ENCODE results near the gene LHFPL2.
A peak's percentile ranks its signal among the peaks of the same experiment; 100 is the strongest.
"Not testable (repeated sequence)": the region's sequence is repeated elsewhere in the genome, so short reads cannot be mapped to it uniquely, and the experiment has no call there.

LHFPL2 gene

GRCh38 chr5:78648359-78649210 lies at the start of gene LHFPL2:
Gene LHFPL2, minus strand, starts transcription at chr5:78648772. Its CDS starts 138,559 bp downstream, at chr5:78510213.
- DNase-seq (ENCODE audit: low read depth, low spot score), result peak; percentile 91

DNA sequence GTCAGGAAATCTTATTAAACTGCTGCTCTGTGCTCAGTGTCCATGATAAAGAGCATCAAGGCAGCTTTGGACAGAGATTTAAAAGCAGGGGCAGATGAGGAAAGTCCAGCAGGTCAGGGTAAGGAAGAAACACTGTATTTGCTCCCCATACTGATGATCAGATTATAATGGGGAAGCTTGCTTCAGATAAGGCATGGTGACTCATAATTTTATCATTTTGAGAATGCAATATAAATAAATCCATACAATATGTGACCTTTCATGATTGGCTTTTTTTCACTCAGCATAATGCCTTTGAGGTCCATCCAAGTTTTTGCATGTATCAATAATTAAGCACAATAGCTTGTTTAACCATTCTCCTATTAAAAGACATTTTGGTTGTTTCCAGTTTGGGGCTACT lies 48.1 kb upstream of the LHFPL2 start:
- no peak for DNase-seq (ENCODE audit: low read depth, low spot score)

- DNase-seq (ENCODE audit: low read depth, low spot score), result not testable (repeated sequence)
These were observed 47.5 kb upstream of the LHFPL2 start for GRCh38 chr5:78696052-78696451.

GRCh38 chr5:78693339-78693738 lies 44.8 kb upstream of the LHFPL2 start:
- DNase-seq (ENCODE audit: low read depth, low spot score), result no peak

DNA sequence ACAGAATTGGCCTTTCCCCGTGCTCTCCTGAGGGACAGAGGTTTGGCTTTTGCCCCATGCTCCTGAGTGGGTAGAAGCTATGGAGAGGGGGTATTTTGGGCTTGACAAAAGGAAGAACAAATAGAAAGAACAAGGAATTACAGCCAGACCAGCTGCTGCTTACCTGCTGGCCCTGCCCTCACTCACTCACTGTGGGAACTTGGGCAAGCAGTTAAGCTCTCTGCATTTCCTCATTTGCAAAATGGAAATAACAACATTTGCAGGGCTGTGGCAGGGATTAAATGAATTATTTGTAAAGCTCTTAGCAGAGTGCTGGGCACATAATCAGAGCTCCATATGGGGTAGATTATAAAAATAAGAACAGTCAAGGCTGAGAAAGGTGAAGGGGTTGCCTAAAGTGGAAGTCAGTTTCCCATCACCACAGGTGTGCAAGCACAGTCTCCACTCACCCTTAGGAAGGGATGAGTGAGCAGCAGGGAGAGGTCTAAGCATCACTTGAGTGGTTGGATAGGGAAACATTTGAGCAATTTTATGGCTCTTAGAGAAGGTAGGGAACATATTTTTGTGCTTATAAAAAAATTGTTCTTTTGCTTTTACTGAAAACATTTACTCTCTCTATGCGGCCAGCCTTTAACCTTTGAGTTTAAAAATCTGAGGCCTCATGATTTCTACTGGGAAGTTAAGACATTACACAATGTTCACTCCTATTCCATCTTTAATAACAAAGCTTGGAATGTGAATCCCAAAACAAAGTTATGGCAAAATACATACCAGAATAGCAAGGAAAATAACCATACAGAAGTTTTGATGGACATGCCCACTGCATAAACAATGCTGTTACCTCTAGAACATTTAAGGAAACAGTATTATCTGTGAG lies 42.8 kb upstream of the LHFPL2 start:
- DNase-seq (ENCODE audit: low read depth, low spot score), result no peak

GRCh38 chr5:78690253-78690972 lies 41.8 kb upstream of the LHFPL2 start:
- DNase-seq (ENCODE audit: low read depth, low spot score), result no peak

DNA sequence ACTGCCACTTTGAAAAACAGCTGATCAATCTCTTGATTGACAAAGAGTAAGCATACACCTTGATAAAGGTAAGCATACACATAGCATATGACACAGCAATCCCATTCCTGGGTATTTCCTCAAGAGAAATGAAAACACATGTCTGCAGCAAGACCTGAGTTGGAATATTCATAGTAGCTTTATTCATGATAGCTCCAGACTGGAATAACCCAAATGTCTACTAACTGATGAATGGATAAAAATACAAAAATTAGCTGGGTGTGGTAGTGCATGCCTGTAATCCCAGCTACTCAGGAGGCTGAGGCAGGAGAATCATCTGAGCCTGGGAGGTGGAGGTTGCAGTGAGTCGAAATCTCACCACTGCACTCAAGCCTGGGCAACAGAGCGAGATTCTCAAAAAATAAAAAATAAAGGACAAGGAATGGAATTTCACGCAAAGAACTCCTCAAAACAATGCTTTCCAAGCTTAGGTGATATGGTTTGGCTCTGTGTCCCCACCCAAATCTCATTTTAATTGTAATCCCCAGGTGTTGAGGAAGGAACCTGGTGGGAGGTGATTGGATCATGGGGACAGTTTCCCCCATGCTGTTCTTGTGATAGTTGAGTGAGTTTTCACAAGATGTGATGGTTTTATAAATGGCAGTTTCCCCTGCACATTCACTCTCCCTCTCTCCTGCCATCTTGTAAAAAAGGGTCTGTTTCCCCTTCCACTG lies 41.1 kb upstream of the LHFPL2 start:
- no peak for DNase-seq (ENCODE audit: low read depth, low spot score)

DNA sequence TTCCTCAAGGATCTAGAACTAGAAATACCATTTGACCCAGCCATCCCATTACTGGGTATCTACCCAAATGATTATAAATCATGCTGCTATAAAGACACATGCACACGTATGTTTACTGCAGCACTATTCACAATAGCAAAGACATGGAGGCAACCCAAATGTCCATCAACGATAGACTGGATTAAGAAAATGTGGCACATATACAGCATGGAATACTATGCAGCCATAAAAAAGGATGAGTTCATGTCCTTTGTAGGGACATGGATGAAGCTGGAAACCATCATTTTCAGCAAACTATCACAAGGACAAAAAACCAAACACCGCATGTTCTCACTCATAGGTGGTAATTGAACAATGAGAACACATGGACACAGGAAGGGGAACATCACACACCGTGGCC lies 38.9 kb upstream of the LHFPL2 start:
- DNase-seq (ENCODE audit: low read depth, low spot score), result not testable (repeated sequence)

GRCh38 chr5:78683905-78684304 lies 35.3 kb upstream of the LHFPL2 start:
- DNase-seq (ENCODE audit: low read depth, low spot score), result not testable (repeated sequence)

GRCh38 chr5:78679905-78680304 lies 31.3 kb upstream of the LHFPL2 start:
- DNase-seq (ENCODE audit: low read depth, low spot score), result no peak

GRCh38 chr5:78677777-78678668 lies 29.5 kb upstream of the LHFPL2 start:
- DNase-seq (ENCODE audit: low read depth, low spot score), result peak; percentile 82

- DNase-seq (ENCODE audit: low read depth, low spot score), result no peak
These were observed 27.6 kb upstream of the LHFPL2 start for GRCh38 chr5:78675956-78676730.

- not testable (repeated sequence) for DNase-seq (ENCODE audit: low read depth, low spot score)
These were observed 25.3 kb upstream of the LHFPL2 start for GRCh38 chr5:78673827-78674226.

- DNase-seq (ENCODE audit: low read depth, low spot score), result no peak
These were observed 23.6 kb upstream of the LHFPL2 start for GRCh38 chr5:78672154-78672553.

GRCh38 chr5:78671609-78672008 lies 23.0 kb upstream of the LHFPL2 start:
- DNase-seq (ENCODE audit: low read depth, low spot score), result peak; percentile 63

GRCh38 chr5:78670701-78671269 lies 22.2 kb upstream of the LHFPL2 start:
- DNase-seq (ENCODE audit: low read depth, low spot score), result no peak

- no peak for DNase-seq (ENCODE audit: low read depth, low spot score)
These were observed 20.8 kb upstream of the LHFPL2 start for GRCh38 chr5:78669331-78669730.

DNA sequence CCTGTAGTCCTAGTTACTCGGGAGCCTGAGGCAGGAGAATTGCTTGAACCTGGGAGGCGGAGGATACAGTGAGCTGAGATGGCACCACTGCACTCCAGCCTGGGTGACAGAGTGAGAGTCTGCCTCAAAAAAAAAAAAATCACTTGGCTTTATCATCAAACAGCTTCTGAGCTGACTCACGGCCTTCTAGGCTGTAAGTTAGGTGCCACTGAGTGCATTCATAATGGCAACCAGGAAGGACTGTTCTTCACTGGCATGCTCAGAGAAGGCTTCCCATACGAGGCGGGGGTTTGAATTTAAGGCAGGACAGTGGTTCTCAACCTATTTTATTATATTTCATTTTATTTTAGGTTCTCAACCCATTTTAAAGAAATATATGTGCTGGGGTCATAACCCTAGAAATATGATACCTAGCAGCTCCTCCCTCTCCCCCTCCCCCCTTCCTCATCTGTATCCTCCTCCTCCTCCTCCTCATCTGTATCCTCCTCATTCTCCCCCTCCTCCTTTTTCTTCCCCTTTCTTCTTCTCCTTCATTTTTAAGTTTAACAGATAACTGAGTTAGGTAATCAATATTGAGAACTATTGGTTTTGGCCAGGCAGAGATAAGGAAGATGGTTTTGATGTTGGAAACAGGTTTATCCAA lies 19.0 kb upstream of the LHFPL2 start:
- no peak for DNase-seq (ENCODE audit: low read depth, low spot score)

GRCh38 chr5:78666975-78667374 lies 18.4 kb upstream of the LHFPL2 start:
- DNase-seq (ENCODE audit: low read depth, low spot score), result not testable (repeated sequence)

All from astrocyte of the hippocampus (primary cell).